Lower leg skin (tissue), 3 donors: Measurements from ENCODE around the gene DDO.

ENCODE experiments used
- POLR2A ChIP-seq, 2 donors: fragments of 450-650 bp; IDR thresholded peaks; one replicate each; pipeline ENCODE4 v1.6.1; 2016 to 2017; ENCODE audit warnings: antibody characterized with exemption in 2 of 2, mild to moderate bottlenecking in 1 of 2, moderate library complexity in 1 of 2
- TF ChIP-seq, protein P1 (sequence below), 3 donors: fragments of 450-650 bp; IDR thresholded peaks; one replicate each; pipeline ENCODE4 v1.5.1; 2016; ENCODE audit warnings: antibody characterized with exemption in 3 of 3, mild to moderate bottlenecking in 3 of 3, moderate library complexity in 2 of 3

GRCh38 chr6:110448846-110449540, 33.6 kb upstream of the DDO start:
- TF ChIP-seq, protein P1, sequence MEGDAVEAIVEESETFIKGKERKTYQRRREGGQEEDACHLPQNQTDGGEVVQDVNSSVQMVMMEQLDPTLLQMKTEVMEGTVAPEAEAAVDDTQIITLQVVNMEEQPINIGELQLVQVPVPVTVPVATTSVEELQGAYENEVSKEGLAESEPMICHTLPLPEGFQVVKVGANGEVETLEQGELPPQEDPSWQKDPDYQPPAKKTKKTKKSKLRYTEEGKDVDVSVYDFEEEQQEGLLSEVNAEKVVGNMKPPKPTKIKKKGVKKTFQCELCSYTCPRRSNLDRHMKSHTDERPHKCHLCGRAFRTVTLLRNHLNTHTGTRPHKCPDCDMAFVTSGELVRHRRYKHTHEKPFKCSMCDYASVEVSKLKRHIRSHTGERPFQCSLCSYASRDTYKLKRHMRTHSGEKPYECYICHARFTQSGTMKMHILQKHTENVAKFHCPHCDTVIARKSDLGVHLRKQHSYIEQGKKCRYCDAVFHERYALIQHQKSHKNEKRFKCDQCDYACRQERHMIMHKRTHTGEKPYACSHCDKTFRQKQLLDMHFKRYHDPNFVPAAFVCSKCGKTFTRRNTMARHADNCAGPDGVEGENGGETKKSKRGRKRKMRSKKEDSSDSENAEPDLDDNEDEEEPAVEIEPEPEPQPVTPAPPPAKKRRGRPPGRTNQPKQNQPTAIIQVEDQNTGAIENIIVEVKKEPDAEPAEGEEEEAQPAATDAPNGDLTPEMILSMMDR (IDR thresholded peaks at IDR 0.05), result no peak
- no peak for TF ChIP-seq POLR2A (IDR thresholded peaks at IDR 0.05)
